ENCODE data around the gene HOXC13.
A peak's percentile ranks its signal among the peaks of the same experiment; 100 is the strongest.

Gene HOXC13

GRCh38 chr12:53931844-53932581 lies 6.6 kb upstream of the HOXC13 start:
- Mint-ChIP-seq H3K4me3 (no peak overlapping the region), H3K36me3 (peaks cover 3% of the 10 kb centered on the region), H3K27ac (no peak overlapping the region), H3K4me1 (no peaks in the 10 kb centered on the region), H3K9me3 (no peaks in the 10 kb centered on the region), H3K27me3 (peaks cover 98% of the 10 kb centered on the region)
- DNase-seq, result no peak
- CTCF ChIA-PET, result interaction anchor here (0.6 to 0.8 kb wide), 2 partner anchors 175 to 269 kb away, joined by 3 to 4 read pairs; no protein-coding TSS in a partner anchor

GRCh38 chr12:53932915-53933314 lies 5.7 kb upstream of the HOXC13 start:
- Mint-ChIP-seq H3K4me3 (no peak overlapping the region), H3K4me1 (no peaks in the 10 kb centered on the region), H3K27ac (no peak overlapping the region), H3K27me3 (peaks cover 98% of the 10 kb centered on the region), H3K36me3 (peaks cover 3% of the 10 kb centered on the region), H3K9me3 (no peaks in the 10 kb centered on the region)
- DNase-seq, result no peak
- CTCF ChIA-PET, result interaction anchor here (0.6 to 0.8 kb wide), 2 partner anchors 268 to 647 kb away, joined by 3 to 4 read pairs; no protein-coding TSS in a partner anchor

GRCh38 chr12:53935383-53936341 lies 3.0 kb upstream of the HOXC13 start:
- peaks cover 98% of the 10 kb centered on the region for H3K27me3 Mint-ChIP-seq
- peak overlapping the region; percentile 73 for H3K27ac Mint-ChIP-seq
- H3K9me3 Mint-ChIP-seq, result no peaks in the 10 kb centered on the region
- H3K4me1 Mint-ChIP-seq, result no peaks in the 10 kb centered on the region
- H3K4me3 Mint-ChIP-seq, result no peak overlapping the region
- peaks cover 1% of the 10 kb centered on the region for H3K36me3 Mint-ChIP-seq
- DNase-seq, result no peak
- CTCF ChIA-PET, result no interaction called here

- H3K36me3 Mint-ChIP-seq, result peaks cover 1% of the 10 kb centered on the region
- no peak for DNase-seq
- H3K27me3 Mint-ChIP-seq, result peaks cover 100% of the 10 kb centered on the region
- no peaks in the 10 kb centered on the region for H3K4me1 Mint-ChIP-seq
- CTCF ChIA-PET, result no interaction called here
- no peak overlapping the region for H3K27ac Mint-ChIP-seq
- H3K9me3 Mint-ChIP-seq, result no peaks in the 10 kb centered on the region
- no peak overlapping the region for H3K4me3 Mint-ChIP-seq
Observed at GRCh38 chr12:53937099-53937498, 1.5 kb upstream of the HOXC13 start.

GRCh38 chr12:53937596-53938325 lies 870 bp upstream of the HOXC13 start:
- CTCF ChIA-PET, result interaction anchor here (1.5 kb wide), 1 partner anchor 17 kb away, joined by 3 read pairs; the partner anchor contains the start of gene HOXC12
- H3K4me1 Mint-ChIP-seq, result no peaks in the 10 kb centered on the region
- no peak overlapping the region for H3K4me3 Mint-ChIP-seq
- no peak for DNase-seq
- peak overlapping the region; percentile 50 for H3K27ac Mint-ChIP-seq
- no peaks in the 10 kb centered on the region for H3K9me3 Mint-ChIP-seq
- H3K36me3 Mint-ChIP-seq, result peaks cover 1% of the 10 kb centered on the region
- peaks cover 100% of the 10 kb centered on the region for H3K27me3 Mint-ChIP-seq

DNA sequence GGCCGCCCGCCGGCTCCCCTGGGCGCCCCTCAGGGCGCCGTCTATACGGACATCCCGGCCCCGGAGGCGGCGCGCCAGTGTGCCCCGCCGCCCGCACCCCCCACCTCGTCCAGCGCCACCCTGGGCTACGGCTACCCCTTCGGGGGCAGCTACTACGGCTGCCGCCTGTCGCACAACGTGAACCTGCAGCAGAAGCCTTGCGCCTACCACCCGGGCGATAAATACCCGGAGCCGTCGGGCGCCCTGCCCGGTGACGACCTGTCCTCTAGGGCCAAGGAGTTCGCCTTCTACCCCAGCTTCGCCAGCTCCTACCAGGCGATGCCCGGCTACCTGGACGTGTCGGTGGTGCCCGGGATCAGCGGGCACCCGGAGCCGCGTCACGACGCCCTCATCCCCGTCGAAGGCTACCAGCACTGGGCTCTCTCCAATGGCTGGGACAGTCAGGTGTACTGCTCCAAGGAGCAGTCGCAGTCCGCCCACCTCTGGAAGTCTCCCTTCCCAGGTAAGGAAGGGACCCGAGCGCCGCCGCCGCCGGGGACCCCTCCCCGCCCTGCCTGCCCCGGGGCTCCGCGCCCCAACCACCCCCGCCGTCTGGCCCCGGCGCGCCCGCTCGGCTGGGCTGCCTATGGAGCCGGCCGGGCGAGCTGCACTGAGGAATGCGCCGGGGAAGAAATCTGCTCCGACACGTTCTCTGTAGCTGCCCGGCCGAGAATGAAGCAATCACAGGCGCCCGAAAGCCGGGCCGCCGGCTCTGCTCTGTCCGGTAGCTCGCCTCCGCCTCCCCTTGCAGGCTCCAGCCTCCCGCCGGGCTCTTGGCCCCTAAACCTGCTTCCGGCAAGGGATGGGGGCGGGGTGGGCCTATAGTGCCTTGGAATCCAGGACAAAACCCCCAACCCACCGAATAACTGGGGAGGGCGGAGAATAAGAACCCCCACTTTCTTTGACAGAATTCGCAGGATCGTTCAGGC lies 794 bp downstream of the HOXC13 start:
- CTCF ChIA-PET, result no interaction called here
- H3K4me1 Mint-ChIP-seq, result no peaks in the 10 kb centered on the region
- H3K27ac Mint-ChIP-seq, result no peak overlapping the region
- no peak overlapping the region for H3K4me3 Mint-ChIP-seq
- peaks cover 100% of the 10 kb centered on the region for H3K27me3 Mint-ChIP-seq
- H3K36me3 Mint-ChIP-seq, result peaks cover 1% of the 10 kb centered on the region
- no peaks in the 10 kb centered on the region for H3K9me3 Mint-ChIP-seq
- no peak for DNase-seq

GRCh38 chr12:53940443-53941014 lies 1.9 kb downstream of the HOXC13 start:
- CTCF ChIA-PET, result interaction anchor here (0.6 kb wide), 1 partner anchor 10 kb away, joined by 3 read pairs; no protein-coding TSS in a partner anchor
- Mint-ChIP-seq H3K27me3 (peaks cover 100% of the 10 kb centered on the region), H3K9me3 (no peaks in the 10 kb centered on the region), H3K4me3 (no peak overlapping the region), H3K27ac (no peak overlapping the region), H3K36me3 (peaks cover 1% of the 10 kb centered on the region), H3K4me1 (peaks cover 2% of the 10 kb centered on the region)
- DNase-seq, result no peak

DNA sequence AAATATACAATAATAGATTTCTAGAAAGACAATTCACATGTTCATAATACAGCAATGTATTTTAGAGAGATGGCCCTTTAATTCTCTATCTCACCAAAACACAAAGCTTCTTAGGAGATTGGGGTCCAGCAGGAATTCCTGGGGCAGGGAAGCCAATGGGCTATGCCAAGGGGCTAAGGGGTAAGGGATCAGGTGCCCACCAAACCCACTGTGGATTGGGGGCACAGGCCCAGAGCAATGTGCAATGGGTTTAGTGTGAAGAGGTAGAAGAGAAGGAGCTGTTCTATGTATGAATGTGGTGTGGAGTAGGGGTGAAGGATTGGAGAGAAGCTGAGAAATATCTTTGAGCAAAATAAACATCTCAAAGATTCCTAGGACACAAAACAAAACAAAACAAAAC lies 2.6 kb downstream of the HOXC13 start:
- Mint-ChIP-seq H3K4me1 (peaks cover 2% of the 10 kb centered on the region), H3K36me3 (peaks cover 1% of the 10 kb centered on the region), H3K9me3 (no peaks in the 10 kb centered on the region), H3K27ac (no peak overlapping the region), H3K4me3 (no peak overlapping the region), H3K27me3 (peaks cover 100% of the 10 kb centered on the region)
- DNase-seq, result no peak
- CTCF ChIA-PET, result interaction anchor here (0.6 to 0.7 kb wide), 3 partner anchors 9 to 66 kb away, joined by 3 to 4 read pairs (median 3); no protein-coding TSS in a partner anchor

- peaks cover 100% of the 10 kb centered on the region for H3K27me3 Mint-ChIP-seq
- no peaks in the 10 kb centered on the region for H3K9me3 Mint-ChIP-seq
- H3K4me1 Mint-ChIP-seq, result peaks cover 2% of the 10 kb centered on the region
- no peak overlapping the region for H3K27ac Mint-ChIP-seq
- H3K36me3 Mint-ChIP-seq, result peaks cover 1% of the 10 kb centered on the region
- no peak overlapping the region for H3K4me3 Mint-ChIP-seq
- CTCF ChIA-PET, result interaction anchor here (0.6 to 0.7 kb wide), 2 partner anchors 10 to 65 kb away, joined by 3 to 4 read pairs; no protein-coding TSS in a partner anchor
- no peak for DNase-seq
Observed at GRCh38 chr12:53941750-53942149, 3.1 kb downstream of the HOXC13 start.

- H3K36me3 Mint-ChIP-seq, result peaks cover 1% of the 10 kb centered on the region
- H3K27me3 Mint-ChIP-seq, result peaks cover 100% of the 10 kb centered on the region
- peaks cover 2% of the 10 kb centered on the region for H3K4me1 Mint-ChIP-seq
- CTCF ChIA-PET, result no interaction called here
- no peak overlapping the region for H3K4me3 Mint-ChIP-seq
- no peak for DNase-seq
- H3K9me3 Mint-ChIP-seq, result no peaks in the 10 kb centered on the region
- H3K27ac Mint-ChIP-seq, result no peak overlapping the region
Observed at GRCh38 chr12:53942467-53942997, 3.9 kb downstream of the HOXC13 start.

DNA sequence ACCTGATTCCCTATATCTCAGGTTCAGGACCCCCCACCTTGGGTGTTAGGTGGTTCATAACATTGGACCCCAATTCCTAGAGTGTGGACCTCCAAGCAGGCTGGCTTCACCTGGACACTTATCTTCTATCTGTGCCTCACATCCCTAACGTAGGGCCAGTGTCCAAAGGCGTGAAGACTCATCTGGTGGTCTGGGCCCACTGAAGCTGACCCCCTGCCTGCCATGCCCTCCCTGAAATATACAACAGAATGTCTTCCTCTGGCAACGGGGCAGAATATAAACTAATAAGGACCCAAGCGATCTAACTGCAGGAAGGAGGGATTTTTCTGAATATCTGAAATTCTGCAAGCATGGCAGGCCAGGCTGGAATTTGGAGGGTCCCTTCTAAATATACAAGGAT lies 5.6 kb downstream of the HOXC13 start:
- no peak overlapping the region for H3K4me3 Mint-ChIP-seq
- no peak overlapping the region for H3K27ac Mint-ChIP-seq
- H3K36me3 Mint-ChIP-seq, result peaks cover 1% of the 10 kb centered on the region
- CTCF ChIA-PET, result no interaction called here
- no peak for DNase-seq
- no peaks in the 10 kb centered on the region for H3K9me3 Mint-ChIP-seq
- H3K4me1 Mint-ChIP-seq, result peaks cover 2% of the 10 kb centered on the region
- H3K27me3 Mint-ChIP-seq, result peaks cover 100% of the 10 kb centered on the region

DNA sequence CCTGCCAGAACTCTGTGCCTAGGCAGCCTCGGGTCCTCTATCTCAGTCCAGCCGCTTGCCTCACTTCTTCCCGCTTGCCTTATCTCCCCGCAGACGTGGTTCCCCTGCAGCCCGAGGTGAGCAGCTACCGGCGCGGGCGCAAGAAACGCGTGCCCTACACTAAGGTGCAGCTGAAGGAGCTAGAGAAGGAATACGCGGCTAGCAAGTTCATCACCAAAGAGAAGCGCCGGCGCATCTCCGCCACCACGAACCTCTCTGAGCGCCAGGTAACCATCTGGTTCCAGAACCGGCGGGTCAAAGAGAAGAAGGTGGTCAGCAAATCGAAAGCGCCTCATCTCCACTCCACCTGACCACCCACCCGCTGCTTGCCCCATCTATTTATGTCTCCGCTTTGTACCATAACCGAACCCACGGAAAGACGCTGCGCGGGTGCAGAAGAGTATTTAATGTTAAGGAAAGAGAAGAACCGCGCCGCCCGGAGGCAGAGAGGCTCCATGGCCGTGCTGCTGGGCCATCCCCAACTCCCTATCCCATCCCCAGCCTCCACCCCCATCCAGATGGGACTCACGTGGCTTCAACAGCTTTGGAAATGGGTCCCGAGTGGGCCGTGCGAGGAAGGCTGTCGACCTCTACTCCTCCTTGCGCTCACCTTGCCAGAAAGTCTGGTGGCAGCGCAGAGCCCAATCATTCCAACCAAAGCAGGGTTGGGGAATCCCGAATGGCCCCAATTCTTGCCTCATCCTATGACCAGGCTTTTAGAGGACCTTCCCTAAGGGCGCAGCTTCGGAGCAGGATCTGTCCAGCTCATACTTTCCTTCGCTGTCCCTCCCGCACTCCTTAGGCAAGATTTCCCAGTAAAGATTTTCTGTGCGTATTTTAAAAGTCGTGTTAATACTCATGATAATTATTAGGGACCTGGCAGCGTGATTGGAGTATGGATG lies 6.5 kb downstream of the HOXC13 start:
- no peak for DNase-seq
- Mint-ChIP-seq H3K27ac (no peak overlapping the region), H3K9me3 (no peaks in the 10 kb centered on the region), H3K27me3 (peaks cover 100% of the 10 kb centered on the region), H3K36me3 (no peaks in the 10 kb centered on the region), H3K4me3 (no peak overlapping the region), H3K4me1 (peaks cover 2% of the 10 kb centered on the region)
- CTCF ChIA-PET, result no interaction called here

Measured in activated naive CD4-positive, alpha-beta T cell treated with anti-CD3 and anti-CD28 coated beads, Interleukin-2, amount 10 ng/mL, durations not matched to agents 7 days and 5 days (primary cell).